Fibroblast of lung (primary cell): Measurements from ENCODE around the gene FLOT1.

Source experiments
- CTCF ChIP-seq, 2 donors: IDR thresholded peaks in 1 of 2; conservative IDR thresholded peaks in 1 of 2; 1 replicate in 1 of 2; 2 replicates in 1 of 2; pipeline ENCODE4 v1.5.1; 2011 to 2012; ENCODE audit warnings: low read length in 2 of 2, control low read depth in 1 of 2, inconsistent platforms in 1 of 2, low read depth in 1 of 2, mild to moderate bottlenecking in 1 of 2
- EZH2 ChIP-seq: IDR thresholded peaks from 2 replicates; pipeline ENCODE4 v1.5.1; 2012; ENCODE audit warnings: low read length, control low read depth, mild to moderate bottlenecking; ENCODE audit errors: missing control alignments

GRCh38 chr6:30766461-30767157 is 24.1 kb upstream of the FLOT1 start:
- TF ChIP-seq CTCF (conservative IDR thresholded peaks at IDR 0.05 in 1 of 2, IDR thresholded peaks at IDR 0.05 in 1 of 2; ENCODE audit: low read depth in 1 of 2, low read length in 2 of 2) = no peak
- TF ChIP-seq EZH2 = no peak
